Ascending aorta (tissue), 2 donors: ENCODE data around the gene IER5. TPM values are rescaled to one million over a fixed set of nuclear protein-coding genes. Genes with fewer than 3 reads are reported as not detected.
A peak's percentile ranks its signal among the peaks of the same experiment; 100 is the strongest.

Experiments
- DNase-seq, 2 donors: peaks; one replicate each; pipeline ENCODE4 v3.0.0-alpha.2; 2019; ENCODE audit warnings: low spot score in 2 of 2
- H3K27ac ChIP-seq, 2 donors: fragments of 200-600 bp; sonication (generic); one replicate each; pipeline ENCODE4 v1.5.1; 2016 to 2017; ENCODE audit warnings: mild to moderate bottlenecking in 1 of 2
- H3K27me3 ChIP-seq: fragments of 200-600 bp; sonication (generic); one replicate; pipeline ENCODE4 v1.5.1; 2017
- H3K36me3 ChIP-seq, 2 donors: fragments of 200-600 bp; sonication (generic); one replicate each; pipeline ENCODE4 v1.5.1; 2016
- H3K4me1 ChIP-seq, 2 donors: fragments of 200-600 bp; sonication (generic); one replicate each; pipeline ENCODE4 v1.5.1; 2016 to 2017; ENCODE audit warnings: mild to moderate bottlenecking in 1 of 2
- H3K4me3 ChIP-seq, 2 donors: fragments of 200-600 bp; sonication (generic); one replicate each; pipeline ENCODE4 v1.5.1; 2016 to 2017; ENCODE audit warnings: mild to moderate bottlenecking in 1 of 2
- H3K9me3 ChIP-seq, 2 donors: fragments of 200-600 bp; sonication (generic); one replicate each; pipeline ENCODE4 v1.5.1; 2016
- CTCF ChIP-seq, 3 experiments: fragments of 200-600 bp in 2 of 3; fragments of 450-650 bp in 1 of 3; sonication (generic) in 2 of 3; IDR thresholded peaks; one replicate each; pipeline ENCODE4 v1.5.1; 2016 to 2019; ENCODE audit warnings: antibody characterized with exemption in 3 of 3, mild to moderate bottlenecking in 1 of 3, moderate library complexity in 1 of 3
- intact Hi-C: fragments of 100-400 bp; cut with DNase I; formaldehyde crosslinking; loops from one replicate; pipeline ENCODE4 v1.15.1; 2023
- total RNA-seq: library from RNA; depleted of rRNA; stranded (reverse); fragments of >200 nt; gene quantifications from one replicate; pipeline ENCODE4 v1.1.0, GENCODE V29; 2016

IER5 gene
- total RNA-seq, 1 donor from 2014 or later = 47.9 TPM

- TF ChIP-seq CTCF (IDR thresholded peaks at IDR 0.05) = no peak
- H3K36me3 ChIP-seq = no peaks in the 10 kb centered on the region
- peak overlapping the region in 1 of 2 donors; percentile 26 for H3K4me3 ChIP-seq
- peak overlapping the region; percentile 58 to 68 for H3K27ac ChIP-seq
- H3K9me3 ChIP-seq = no peaks in the 10 kb centered on the region
- intact Hi-C loops = no loop called here
- no peak for DNase-seq
- H3K27me3 ChIP-seq = no peaks in the 10 kb centered on the region
- peaks cover 20 to 57% of the 10 kb centered on the region in 2 donors for H3K4me1 ChIP-seq
These were observed 6.8 kb downstream of the IER5 start for GRCh38 chr1:181095260-181095659.

DNA sequence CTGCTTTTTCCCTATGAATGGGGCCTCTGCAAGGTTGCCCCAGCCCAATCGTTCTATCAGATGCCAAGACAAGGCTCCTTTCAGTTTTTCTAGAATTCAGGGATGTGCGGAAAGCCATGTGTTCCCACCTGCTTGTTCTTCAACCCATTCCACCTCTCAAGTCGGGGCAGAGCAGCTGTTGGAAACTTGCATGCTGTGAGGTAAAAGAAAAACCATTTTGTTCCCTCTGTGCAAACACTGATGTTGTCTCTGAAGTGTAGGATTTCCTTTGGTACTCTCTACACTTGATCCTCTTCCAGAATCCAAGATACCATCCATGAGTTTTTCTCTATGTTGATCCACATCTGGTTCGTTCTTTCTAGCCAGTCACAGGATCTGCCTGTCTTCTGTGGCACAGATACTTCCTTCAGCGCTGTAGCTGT is 7.3 kb downstream of the IER5 start:
- Histone ChIP-seq H3K9me3 (no peaks in the 10 kb centered on the region), H3K4me3 (no peak overlapping the region), H3K27me3 (no peaks in the 10 kb centered on the region), H3K27ac (peak overlapping the region; percentile 58 to 68), H3K4me1 (peaks cover 20 to 57% of the 10 kb centered on the region in 2 donors), H3K36me3 (no peaks in the 10 kb centered on the region)
- DNase-seq = no peak
- TF ChIP-seq CTCF (IDR thresholded peaks at IDR 0.05) = no peak
- intact Hi-C loops = no loop called here

DNA sequence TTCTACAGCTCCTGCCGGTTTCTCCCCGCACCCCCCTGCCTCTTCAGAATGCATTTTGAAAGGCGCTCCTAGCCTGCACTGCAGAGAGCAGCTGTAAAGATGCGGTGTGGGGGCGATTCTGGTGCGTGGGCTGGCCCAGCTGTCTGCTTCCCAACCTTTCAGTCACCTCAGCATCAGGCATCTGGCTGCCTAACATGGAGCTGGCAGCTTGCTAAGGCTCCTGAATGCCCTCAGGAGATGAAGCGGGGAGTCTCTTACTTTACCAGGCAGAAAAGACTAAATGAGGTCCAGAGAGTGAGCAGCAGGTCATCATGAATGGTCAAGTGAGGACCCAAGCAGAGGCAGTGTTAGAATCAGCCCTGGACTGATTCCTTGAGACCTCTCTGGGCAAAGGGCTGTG is 8.7 kb downstream of the IER5 start:
- no peak for TF ChIP-seq CTCF (IDR thresholded peaks at IDR 0.05)
- peaks cover 20 to 49% of the 10 kb centered on the region in 2 donors for H3K4me1 ChIP-seq

DNA sequence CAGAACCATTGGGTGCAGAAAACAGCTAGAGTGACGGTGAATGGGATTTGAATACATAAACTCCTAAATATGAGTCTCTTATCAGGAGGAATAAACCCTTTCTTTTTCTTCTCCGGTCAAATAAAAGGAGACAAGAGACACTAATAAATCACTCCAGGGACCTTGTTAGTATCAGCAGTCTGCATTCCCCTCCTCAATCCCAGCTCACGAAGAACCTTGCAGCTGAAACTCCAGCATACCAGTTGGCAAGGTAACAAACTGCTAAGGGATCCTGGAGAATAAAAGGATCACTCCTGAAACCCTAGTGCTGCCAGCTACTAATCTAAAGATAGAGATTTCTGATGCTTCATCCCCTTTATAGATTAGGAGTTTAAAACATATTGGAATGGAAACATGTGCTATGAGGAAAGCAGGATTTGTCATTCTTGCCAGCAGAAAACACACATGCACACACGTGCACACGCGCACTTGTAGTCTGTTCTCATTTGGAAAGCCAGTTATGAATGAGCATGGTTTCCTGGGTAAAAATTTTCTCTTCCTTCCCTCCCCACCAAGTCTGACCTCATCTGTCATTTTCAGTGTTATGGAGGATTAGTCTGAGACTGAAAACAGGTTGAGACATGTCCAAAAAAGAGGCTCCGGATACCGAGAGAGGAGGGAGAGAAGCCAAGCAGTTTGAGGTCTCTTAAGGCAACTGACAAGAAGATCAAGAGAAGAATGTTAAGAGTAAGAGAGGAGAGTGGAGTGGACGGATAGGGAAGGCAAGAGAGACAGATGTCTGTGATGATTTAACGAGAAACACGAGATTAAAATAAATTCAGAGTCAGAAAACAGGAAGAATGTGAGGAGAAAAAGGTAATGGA is 10.9 kb downstream of the IER5 start:
- no peak overlapping the region for H3K4me3 ChIP-seq
- TF ChIP-seq CTCF (IDR thresholded peaks at IDR 0.05) = no peak
- peak overlapping the region in 1 of 2 donors; percentile 19 for H3K27ac ChIP-seq
- intact Hi-C loops = no loop called here
- no peaks in the 10 kb centered on the region for H3K36me3 ChIP-seq
- no peak for DNase-seq
- H3K9me3 ChIP-seq = no peaks in the 10 kb centered on the region
- no peaks in the 10 kb centered on the region for H3K27me3 ChIP-seq
- peaks cover 17 to 45% of the 10 kb centered on the region in 2 donors for H3K4me1 ChIP-seq

More for the DNA sequence above, 8.7 kb downstream of the IER5 start:
- intact Hi-C loops = no loop called here
- no peaks in the 10 kb centered on the region for H3K27me3 ChIP-seq
- DNase-seq = no peak
- no peaks in the 10 kb centered on the region for H3K36me3 ChIP-seq
- peak overlapping the region; percentile 37 to 62 for H3K27ac ChIP-seq
- peak overlapping the region in 1 of 2 donors; percentile 9 for H3K4me3 ChIP-seq
- no peaks in the 10 kb centered on the region for H3K9me3 ChIP-seq

DNA sequence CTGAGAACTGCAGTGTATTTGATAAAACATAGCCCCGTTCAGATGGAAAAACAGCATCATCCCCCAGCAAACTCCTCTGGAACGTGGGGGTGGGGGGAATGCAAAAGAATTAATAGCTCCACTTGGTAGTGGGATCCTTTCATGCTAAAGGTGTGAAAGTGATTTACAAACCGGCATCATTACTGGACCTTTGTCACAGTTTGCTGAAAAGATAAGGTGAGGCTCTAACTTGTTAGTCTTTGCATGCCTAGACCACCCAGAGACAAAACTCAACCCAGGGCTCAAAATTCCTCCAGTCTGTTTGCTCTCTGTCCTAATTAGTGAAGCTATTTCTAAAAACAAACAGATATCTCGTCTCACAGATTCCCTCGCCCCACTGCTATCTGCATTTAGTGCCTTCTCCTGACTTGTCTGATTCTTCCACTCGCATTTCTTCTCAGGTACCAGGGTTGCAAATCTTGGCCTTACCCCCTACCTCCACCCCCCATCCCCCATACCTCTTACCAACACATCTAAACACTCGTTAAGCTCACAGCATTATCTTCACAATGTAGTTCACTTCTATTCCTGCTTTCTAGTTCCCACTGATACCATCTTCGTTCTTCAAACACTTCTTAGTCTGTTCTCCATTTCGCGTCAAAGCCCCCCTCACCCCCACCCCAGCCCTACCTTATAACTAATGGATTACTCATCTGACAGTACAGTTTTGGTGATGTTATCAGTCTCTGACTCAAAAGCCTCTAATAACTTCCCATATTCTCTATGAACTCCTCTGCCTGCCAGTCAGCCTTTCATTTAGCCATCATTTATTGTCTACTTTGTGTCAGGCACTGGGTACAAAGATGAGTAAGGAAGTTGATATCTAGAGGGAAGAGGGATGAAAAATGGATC is 11.8 kb downstream of the IER5 start:
- intact Hi-C loops = no loop called here
- peaks cover 13 to 42% of the 10 kb centered on the region in 2 donors for H3K4me1 ChIP-seq
- DNase-seq = no peak

More for the DNA sequence above, 11.8 kb downstream of the IER5 start:
- H3K9me3 ChIP-seq = no peaks in the 10 kb centered on the region
- H3K27me3 ChIP-seq = no peaks in the 10 kb centered on the region
- H3K36me3 ChIP-seq = no peaks in the 10 kb centered on the region
- no peak for TF ChIP-seq CTCF (IDR thresholded peaks at IDR 0.05)
- H3K4me3 ChIP-seq = no peak overlapping the region
- peak overlapping the region in 1 of 2 donors; percentile 19 for H3K27ac ChIP-seq
